Lung microvascular endothelial cell (primary cell): Measurements from ENCODE around the gene GRK2. TPM values are rescaled to one million over a fixed set of nuclear protein-coding genes. Genes with fewer than 3 reads are reported as not detected.
A peak's percentile ranks its signal among the peaks of the same experiment; 100 is the strongest.

ENCODE experiments used
- DNase-seq, 2 donors: peaks; one replicate each; pipeline versions ENCODE4 v3.0.0 to v3.0.0-alpha.2; 2010; ENCODE audit warnings: low read depth in 2 of 2
- total RNA-seq: library from RNA; depleted of rRNA; stranded (reverse); fragments of >200 nt; gene quantifications from 2 replicates; pipeline ENCODE4 v1.2.1, GENCODE V29; 2014

GRK2 gene
- total RNA-seq, 1 donor from 2014 or later, result 29.6 TPM

GRCh38 chr11:67253872-67254624 is 12.2 kb upstream of the GRK2 start:
- DNase-seq, result no peak

GRCh38 chr11:67254798-67255197 is 11.5 kb upstream of the GRK2 start:
- no peak for DNase-seq

- no peak for DNase-seq
These were observed 10.9 kb upstream of the GRK2 start for GRCh38 chr11:67255353-67255752.

GRCh38 chr11:67255864-67256263 is 10.4 kb upstream of the GRK2 start:
- DNase-seq, result no peak

GRCh38 chr11:67256477-67257135 is 9.7 kb upstream of the GRK2 start:
- DNase-seq, result no peak

GRCh38 chr11:67260406-67260805 is 5.9 kb upstream of the GRK2 start:
- no peak for DNase-seq

- DNase-seq, result peak; percentile 50 to 59
These were observed 5.2 kb upstream of the GRK2 start for GRCh38 chr11:67260885-67261639.

GRCh38 chr11:67261640-67261945 is 4.7 kb upstream of the GRK2 start:
- no peak for DNase-seq

- no peak for DNase-seq
These were observed 4.2 kb upstream of the GRK2 start for GRCh38 chr11:67261946-67262681.

- DNase-seq, result peak; percentile 74 to 81
These were observed 3.3 kb upstream of the GRK2 start for GRCh38 chr11:67262731-67263675.

GRCh38 chr11:67264260-67264659 is 2.0 kb upstream of the GRK2 start:
- DNase-seq, result no peak

- no peak for DNase-seq
These were observed 1.2 kb upstream of the GRK2 start for GRCh38 chr11:67264877-67265632.

GRCh38 chr11:67265633-67266448 is 432 bp upstream of the GRK2 start:
- peak; percentile 61 to 72 for DNase-seq

- no peak for DNase-seq
These were observed 1.2 kb downstream of the GRK2 start for GRCh38 chr11:67267188-67268080.

GRCh38 chr11:67268081-67268961 is 2.0 kb downstream of the GRK2 start:
- no peak for DNase-seq

- no peak for DNase-seq
These were observed 2.6 kb downstream of the GRK2 start for GRCh38 chr11:67268962-67269268.
